A204.1 (cell line): ENCODE data around the gene LDLRAD2.
"Not testable (repeated sequence)": the region's sequence is repeated elsewhere in the genome, so short reads cannot be mapped to it uniquely, and the experiment has no call there.

Experiments used
- FAIRE-seq: peaks from 2 replicates; lab custom pipeline; 2012; peaks lifted over from hg19 to GRCh38; lab: Jason Lieb, UNC

LDLRAD2 gene

DNA sequence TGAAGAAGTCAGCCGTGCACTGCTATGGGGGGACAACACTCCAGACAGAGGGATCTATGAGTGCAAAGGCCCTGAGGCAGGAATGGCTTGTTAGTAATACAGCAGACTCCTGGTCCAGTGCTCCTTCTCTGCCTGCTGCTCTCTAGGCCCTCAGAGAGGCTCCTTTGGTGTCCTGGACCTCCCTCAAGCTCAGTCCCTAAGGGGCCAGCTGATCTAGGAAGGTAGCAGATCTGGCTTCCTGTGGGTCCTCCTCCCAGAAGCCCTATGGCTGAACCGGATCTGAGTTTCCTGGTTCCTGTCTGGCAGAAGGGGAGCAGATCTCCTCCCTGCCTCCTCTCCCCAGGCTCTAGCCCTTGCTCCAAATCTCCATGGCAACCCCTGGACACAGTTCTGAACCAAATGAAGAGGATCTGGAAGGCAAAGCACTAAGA lies at the start of gene LDLRAD2:
Gene LDLRAD2 (plus strand): TSS at position 391 of the 431 bp plus-strand sequence. CDS start 187 bp downstream, outside the sequence.
- FAIRE-seq: no peak

DNA sequence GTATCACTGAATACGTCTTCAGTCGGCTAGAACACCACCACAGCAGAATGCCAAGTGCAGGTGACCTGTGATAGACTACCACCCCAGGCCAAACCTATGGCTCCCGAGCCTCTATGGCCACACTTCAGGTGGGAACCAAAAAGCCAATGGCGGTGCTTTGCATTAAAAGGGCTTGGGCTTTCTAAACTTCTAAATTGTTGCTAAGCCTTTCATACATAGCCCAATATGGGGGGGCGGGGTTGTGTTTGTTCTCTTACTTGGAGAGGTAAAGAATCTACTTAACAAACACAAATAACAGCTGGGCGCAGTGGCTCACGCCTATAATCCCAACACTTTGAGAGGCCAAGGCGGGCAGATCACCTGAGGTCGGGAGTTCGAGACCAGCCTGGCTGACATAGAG lies 48.8 kb upstream of the LDLRAD2 start:
- FAIRE-seq: no peak

- FAIRE-seq: no peak
These were observed 48.2 kb upstream of the LDLRAD2 start for GRCh38 chr1:21763694-21764419.

DNA sequence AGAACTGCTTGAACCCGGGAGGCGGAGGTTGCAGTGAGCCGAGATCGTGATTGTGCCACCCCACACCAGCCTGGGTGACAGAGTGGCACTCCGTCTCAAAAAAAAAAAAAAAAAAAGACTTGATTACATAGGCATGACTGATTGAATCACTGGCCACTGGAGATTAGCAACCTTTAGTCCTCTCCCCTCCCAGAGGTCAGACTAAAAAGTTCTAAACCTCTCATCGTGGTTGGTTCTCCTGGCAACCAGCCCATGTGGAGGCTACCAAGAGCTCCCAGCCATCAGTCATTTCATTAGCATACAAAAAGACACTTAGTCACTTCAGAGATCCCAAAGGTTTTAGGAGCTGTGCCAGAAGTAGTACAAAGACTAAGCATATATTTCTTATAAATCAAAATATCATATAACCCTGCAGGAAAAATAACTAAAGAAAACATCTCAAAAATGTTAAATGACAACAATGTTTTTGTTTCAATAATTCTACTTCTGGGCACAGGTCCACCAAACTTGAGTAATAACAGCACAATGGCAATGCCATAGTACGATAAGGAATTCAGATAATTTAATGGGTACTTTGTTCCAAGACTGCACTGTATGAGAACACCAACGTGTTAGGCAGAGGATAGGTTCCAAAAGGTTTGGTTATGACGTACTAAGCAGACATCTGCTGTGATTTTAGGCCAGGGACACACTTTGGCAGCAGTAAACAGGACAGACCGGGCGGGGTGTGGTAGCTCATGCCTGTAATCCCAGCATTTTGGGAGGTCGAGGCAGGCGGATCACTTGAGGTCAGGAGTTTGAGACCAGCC lies 47.2 kb upstream of the LDLRAD2 start:
- FAIRE-seq: no peak

- FAIRE-seq: no peak
These were observed 45.9 kb upstream of the LDLRAD2 start for GRCh38 chr1:21766210-21766609.

GRCh38 chr1:21767106-21767505 lies 45.0 kb upstream of the LDLRAD2 start:
- FAIRE-seq: not testable (repeated sequence)

DNA sequence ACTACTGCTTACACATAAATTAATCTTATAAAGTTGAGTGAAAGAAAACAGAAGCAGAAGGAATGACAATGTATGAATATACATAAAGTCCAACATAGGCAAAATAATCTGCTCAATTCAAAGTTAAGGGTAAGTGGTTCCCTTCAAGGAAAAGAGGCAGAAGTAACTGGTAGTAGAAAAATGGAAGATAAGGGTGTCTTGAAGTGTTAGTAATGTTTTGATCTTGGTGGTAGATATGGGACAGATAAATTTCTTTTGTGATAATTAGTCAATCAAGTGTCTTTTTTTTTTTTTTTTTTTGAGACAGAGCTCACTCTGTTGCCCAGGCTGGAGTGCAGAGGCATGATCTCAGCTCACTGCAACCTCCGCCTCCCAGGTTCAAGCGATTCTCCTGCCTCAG lies 41.9 kb upstream of the LDLRAD2 start:
- no peak for FAIRE-seq

- not testable (repeated sequence) for FAIRE-seq
These were observed 41.5 kb upstream of the LDLRAD2 start for GRCh38 chr1:21770602-21771001.

DNA sequence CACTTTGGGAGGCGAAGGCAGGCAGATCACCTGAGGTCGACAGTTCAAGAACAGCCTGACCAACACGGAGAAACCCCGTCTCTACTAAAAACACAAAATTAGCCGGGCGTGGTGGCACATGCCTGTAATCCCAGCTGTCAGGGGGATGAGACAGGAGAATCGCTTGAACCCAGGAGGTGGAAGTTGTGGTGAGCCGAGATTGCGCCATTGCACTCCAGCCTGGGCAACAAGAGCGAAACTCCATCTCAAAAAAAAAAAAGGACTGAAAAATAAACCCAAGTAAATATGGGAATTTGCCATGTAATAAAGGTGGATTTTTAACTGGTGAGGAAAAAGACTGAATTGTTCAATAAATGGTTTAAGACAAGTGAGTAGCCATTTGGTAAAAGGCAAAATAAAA lies 40.4 kb upstream of the LDLRAD2 start:
- FAIRE-seq: not testable (repeated sequence)

- FAIRE-seq: no peak
These were observed 38.5 kb upstream of the LDLRAD2 start for GRCh38 chr1:21773585-21773984.

DNA sequence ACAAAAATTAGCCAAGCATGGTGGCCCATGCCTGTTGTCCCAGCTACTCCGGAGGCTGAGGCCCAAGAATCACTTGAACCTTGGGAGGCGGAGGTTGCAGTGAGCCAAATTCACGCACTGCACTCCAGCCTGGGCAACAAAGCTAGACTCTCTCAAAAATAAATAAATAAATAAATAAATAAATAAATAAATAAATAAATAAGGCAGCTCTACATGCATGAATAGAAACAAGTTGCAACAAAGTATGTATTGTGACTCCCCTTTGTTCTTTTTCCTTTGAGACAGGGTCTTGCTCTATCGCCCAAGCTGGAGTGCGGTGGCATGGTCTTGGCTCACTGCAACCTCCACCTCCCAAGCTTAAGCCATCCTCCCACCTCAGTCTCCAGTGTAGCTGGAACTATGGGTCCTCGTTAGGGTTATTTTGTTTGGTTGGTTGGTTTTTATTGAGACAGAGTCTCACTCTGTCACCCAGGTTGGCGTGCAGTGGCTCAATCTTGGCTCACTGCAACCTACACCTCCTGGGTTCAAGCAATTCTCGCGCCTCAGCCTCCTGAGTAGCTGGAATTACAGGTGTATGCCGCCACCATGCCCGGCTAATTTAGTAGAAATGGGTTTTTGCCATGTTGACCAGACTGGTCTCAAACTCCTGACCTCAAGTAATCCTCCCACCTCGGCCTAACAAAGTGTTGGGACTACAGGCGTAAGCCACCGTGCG lies 37.1 kb upstream of the LDLRAD2 start:
- FAIRE-seq: no peak

DNA sequence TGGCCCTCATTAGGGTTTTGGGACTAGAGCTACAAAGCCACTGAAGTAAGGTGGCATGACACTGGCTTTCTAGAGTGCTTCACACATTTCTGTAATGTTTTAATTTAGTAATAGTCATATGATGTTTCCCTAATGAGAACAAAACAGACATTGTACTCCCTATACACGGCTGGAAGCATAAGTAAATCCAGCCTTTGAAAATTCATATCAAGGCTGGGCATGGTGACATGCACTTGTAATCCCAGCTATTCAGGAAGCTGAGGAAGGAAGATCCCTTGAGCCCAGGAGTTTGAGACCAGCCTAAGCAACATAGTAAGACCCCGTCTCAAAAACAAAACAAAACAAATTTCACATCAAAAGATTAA lies 36.5 kb upstream of the LDLRAD2 start:
- FAIRE-seq: no peak

GRCh38 chr1:21775985-21776562 lies 36.0 kb upstream of the LDLRAD2 start:
- no peak for FAIRE-seq

DNA sequence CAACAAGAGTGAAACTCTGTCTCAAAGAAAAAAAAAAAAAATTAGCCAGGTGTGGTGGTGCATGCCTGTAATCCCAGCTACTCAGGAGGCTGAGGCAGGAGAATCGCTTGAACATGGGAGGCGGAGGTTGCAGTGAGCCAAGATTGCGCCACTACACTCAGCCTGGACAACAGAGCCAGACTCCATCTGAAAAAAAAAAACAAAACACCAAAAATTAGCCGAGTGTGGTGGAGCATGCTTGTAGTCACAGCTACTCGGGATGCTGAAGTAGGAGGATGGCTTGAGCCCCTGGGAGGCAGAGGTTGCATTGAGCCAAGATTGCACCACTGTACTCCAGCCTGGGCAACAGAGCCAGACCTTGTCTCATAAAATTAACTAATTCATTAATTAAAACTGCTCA lies 35.1 kb upstream of the LDLRAD2 start:
- not testable (repeated sequence) for FAIRE-seq

GRCh38 chr1:21778405-21778727 lies 33.7 kb upstream of the LDLRAD2 start:
- no peak for FAIRE-seq

GRCh38 chr1:21779613-21780521 lies 32.2 kb upstream of the LDLRAD2 start:
- no peak for FAIRE-seq

DNA sequence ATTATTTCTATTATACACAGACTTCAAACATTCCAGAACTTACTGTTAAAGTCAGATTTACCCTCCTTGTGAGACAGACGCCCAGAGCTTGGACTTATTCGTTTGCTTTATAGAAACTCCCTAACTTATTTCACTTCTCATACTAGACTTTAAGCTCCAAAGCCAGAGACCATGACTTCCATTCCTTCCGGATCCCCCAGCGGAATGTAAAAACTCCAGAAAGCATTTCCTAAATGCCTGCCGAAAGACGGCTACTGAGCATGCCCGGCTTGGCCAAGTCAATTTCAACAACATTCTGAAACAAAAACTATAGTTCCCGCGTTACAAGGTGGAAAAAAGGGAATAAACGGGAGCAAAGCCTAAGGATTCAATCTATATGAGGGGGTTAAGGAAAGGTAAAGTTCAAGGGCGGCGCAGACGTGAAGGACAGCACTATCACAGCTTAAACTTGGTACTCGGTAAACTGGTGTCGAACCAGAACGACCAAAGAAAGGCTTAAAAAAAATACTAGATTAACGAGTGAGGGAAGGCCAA lies 30.2 kb upstream of the LDLRAD2 start:
- FAIRE-seq: no peak

GRCh38 chr1:21782349-21782867 lies 29.7 kb upstream of the LDLRAD2 start:
- FAIRE-seq: no peak

DNA sequence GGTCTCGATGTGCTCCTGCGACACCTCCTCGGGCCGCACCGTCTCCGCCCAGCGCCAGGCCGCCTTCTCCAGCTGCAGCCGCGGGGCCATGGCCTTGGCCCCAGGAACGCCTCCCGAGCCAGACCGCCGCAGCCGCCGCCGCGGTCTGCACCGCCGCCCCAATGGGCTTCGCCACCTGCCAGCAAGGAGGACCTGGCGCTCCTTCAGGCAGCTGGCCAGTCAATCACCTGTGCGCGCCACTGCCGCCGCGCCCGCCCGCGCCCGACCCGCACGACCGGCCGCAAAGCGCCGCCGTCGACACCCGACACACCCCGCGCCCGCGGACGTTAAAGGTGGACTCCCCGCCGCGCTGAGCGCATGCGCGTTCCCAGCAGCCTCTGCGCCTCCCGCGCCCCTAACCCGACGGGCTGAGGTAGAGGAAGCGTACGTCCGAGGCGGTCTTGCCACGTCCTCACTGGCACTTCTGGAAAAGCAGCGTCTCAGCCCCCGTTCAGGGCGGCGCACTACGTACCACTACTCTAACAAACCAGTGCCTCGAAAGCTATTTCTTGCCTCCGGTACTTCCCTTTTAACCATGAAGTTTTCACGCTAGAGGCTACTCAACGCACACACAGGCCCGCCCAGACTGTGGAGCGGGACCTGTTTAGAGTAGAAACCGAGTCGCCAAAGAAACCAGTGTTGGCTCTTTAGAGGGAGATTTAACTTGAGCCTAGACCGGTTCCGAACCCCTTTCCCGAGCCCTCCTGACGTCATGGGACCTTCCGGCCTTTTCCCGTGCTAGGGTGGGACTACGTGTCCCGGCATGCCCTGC lies 29.0 kb upstream of the LDLRAD2 start, which contains the start of gene USP48:
Gene USP48 (minus strand): TSS at position 282 of the 811 bp plus-strand sequence. CDS start 192 bp downstream, at position 90.
- FAIRE-seq: peak; percentile 47
